HepG2 (cell line): Measurements from ENCODE around the gene TSC22D2. TPM values are rescaled to one million over a fixed set of nuclear protein-coding genes. Genes with fewer than 3 reads are reported as not detected.

Experiments used
- ELF1 ChIP-seq: sonication (generic); formaldehyde crosslinking; IDR thresholded peaks from 2 replicates; pipeline ENCODE4 v1.4.0; 2020; ENCODE audit warnings: missing genetic modification reagents
- FOXO1 ChIP-seq: sonication (generic); formaldehyde crosslinking; IDR thresholded peaks from 2 replicates; pipeline ENCODE4 v1.4.0; 2020; ENCODE audit warnings: missing genetic modification reagents
- HOXA5 ChIP-seq: sonication (generic); formaldehyde crosslinking; IDR thresholded peaks from 2 replicates; pipeline ENCODE4 v1.4.0; 2020; ENCODE audit warnings: missing genetic modification reagents
- NFE2 ChIP-seq: sonication (generic); formaldehyde crosslinking; IDR thresholded peaks from 2 replicates; pipeline ENCODE4 v1.4.0; 2020; ENCODE audit warnings: missing genetic modification reagents
- NONO ChIP-seq, 2 experiments: fragments of 450-650 bp in 1 of 2; sonication (generic) in 1 of 2; formaldehyde crosslinking in 1 of 2; IDR thresholded peaks in 1 of 2; conservative IDR thresholded peaks in 1 of 2; 2 replicates each; pipeline versions ENCODE4 v1.6.1 to v1.8.0; 2017 to 2022; ENCODE audit warnings: mild to moderate bottlenecking in 1 of 2, missing genetic modification reagents in 1 of 2, moderate library complexity in 1 of 2
- RBM22 ChIP-seq: fragments of 200-400 bp; formaldehyde crosslinking; optimal IDR thresholded peaks from 2 replicates; pipeline ENCODE3; 2017; ENCODE audit warnings: mild to moderate bottlenecking, low read length, moderate library complexity
- RBM39 ChIP-seq: fragments of 200-400 bp; formaldehyde crosslinking; IDR thresholded peaks from one replicate; pipeline ENCODE4 v1.6.1; 2018; ENCODE audit warnings: antibody characterized with exemption, mild to moderate bottlenecking, low read depth, low read length; ENCODE audit not compliant: poor library complexity, severe bottlenecking
- RFX3 ChIP-seq: IDR thresholded peaks from 2 replicates; pipeline ENCODE4 v1.6.1; 2016; ENCODE audit warnings: missing biosample characterization, missing genetic modification reagents
- ZBTB2 ChIP-seq: sonication (generic); formaldehyde crosslinking; IDR thresholded peaks from 2 replicates; pipeline ENCODE4 v1.8.0; 2022; ENCODE audit warnings: low read depth, missing genetic modification reagents
- ZNF101 ChIP-seq: sonication (generic); formaldehyde crosslinking; IDR thresholded peaks from 2 replicates; pipeline ENCODE4 v1.4.0; 2020; ENCODE audit warnings: mild to moderate bottlenecking, low read depth, missing genetic modification reagents, borderline replicate concordance
- ZNF446 ChIP-seq: sonication (generic); formaldehyde crosslinking; IDR thresholded peaks from 2 replicates; pipeline ENCODE4 v1.5.0; 2020; ENCODE audit warnings: mild to moderate bottlenecking, missing genetic modification reagents
- ZNF550 ChIP-seq: sonication (generic); formaldehyde crosslinking; IDR thresholded peaks from 2 replicates; pipeline ENCODE4 v1.4.0; 2020; ENCODE audit warnings: mild to moderate bottlenecking, missing genetic modification reagents, borderline replicate concordance
- ZNF563 ChIP-seq: sonication (generic); formaldehyde crosslinking; IDR thresholded peaks from 2 replicates; pipeline ENCODE4 v1.8.0; 2022; ENCODE audit warnings: mild to moderate bottlenecking, moderate library complexity, missing genetic modification reagents
- ZNF800 ChIP-seq: sonication (generic); formaldehyde crosslinking; IDR thresholded peaks from 2 replicates; pipeline ENCODE4 v1.4.0; 2020; ENCODE audit warnings: missing genetic modification reagents
- polyA plus RNA-seq, 8 experiments: library from polyadenylated mRNA; depleted of rRNA in 3 of 8; stranded (reverse) in 7 of 8; unstranded in 1 of 8; fragments of >200 nt; fragmentation: Illumina TruSeq in 4 of 8; extraction: Trizol in 4 of 8; gene quantifications; 2 replicates each; pipeline versions ENCODE4 v1.2.1 to v1.2.3, GENCODE V29; 2011 to 2016; ENCODE audit warnings: low read depth in 4 of 8, missing spikeins in 1 of 8, mixed read lengths in 1 of 8; ENCODE audit not compliant: insufficient read depth in 1 of 8
- total RNA-seq, 5 experiments: library from RNA; depleted of rRNA; stranded (reverse); fragments of >200 nt; fragmentation: Illumina TruSeq; extraction: Trizol; gene quantifications; 2 replicates each; pipeline ENCODE4 v1.2.3, GENCODE V29; 2016; ENCODE audit warnings: low read depth in 1 of 5
- TF ChIP-seq, protein P1 (sequence below), 2 experiments: sonication (generic) in 1 of 2; formaldehyde crosslinking in 1 of 2; IDR thresholded peaks; 2 replicates each; pipeline versions ENCODE4 v1.6.1 to v1.9.0; 2014 to 2022; ENCODE audit warnings: antibody characterized with exemption in 1 of 2, borderline replicate concordance in 1 of 2, inconsistent platforms in 1 of 2, low read depth in 1 of 2, missing genetic modification reagents in 1 of 2
- TF ChIP-seq, protein P2 (sequence below): sonication (generic); formaldehyde crosslinking; IDR thresholded peaks from 2 replicates; pipeline ENCODE4 v1.8.0; 2022; ENCODE audit warnings: mild to moderate bottlenecking, missing genetic modification reagents, borderline replicate concordance

The TSC22D2 gene
- total and polyA plus RNA-seq, 2 of the 13 experiments (the other 11 are each of a cell fraction or from before 2014, with no cell fraction given), result 4.6 to 8.2 TPM

DNA sequence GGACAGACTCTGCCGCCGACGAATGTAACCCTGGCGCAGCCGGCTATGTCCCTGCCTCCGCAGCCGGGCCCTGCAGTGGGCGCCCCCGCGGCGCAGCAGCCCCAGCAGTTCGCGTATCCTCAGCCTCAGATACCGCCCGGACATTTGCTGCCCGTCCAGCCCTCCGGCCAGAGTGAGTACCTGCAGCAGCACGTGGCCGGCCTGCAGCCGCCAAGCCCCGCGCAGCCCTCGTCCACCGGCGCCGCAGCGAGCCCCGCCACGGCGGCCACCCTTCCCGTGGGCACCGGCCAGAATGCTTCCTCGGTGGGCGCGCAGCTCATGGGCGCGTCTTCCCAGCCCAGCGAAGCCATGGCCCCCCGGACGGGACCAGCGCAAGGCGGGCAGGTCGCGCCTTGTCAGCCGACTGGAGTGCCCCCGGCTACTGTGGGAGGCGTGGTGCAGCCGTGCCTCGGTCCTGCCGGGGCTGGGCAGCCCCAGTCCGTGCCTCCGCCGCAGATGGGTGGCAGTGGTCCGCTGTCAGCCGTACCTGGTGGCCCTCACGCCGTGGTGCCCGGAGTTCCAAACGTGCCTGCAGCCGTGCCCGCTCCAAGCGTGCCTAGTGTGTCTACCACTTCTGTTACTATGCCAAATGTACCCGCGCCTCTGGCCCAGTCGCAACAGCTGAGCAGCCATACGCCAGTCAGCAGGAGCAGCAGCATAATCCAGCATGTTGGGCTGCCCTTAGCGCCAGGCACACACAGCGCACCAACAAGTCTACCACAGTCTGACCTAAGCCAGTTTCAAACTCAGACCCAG lies 2.4 kb downstream of the TSC22D2 start (continued):
- TF ChIP-seq, protein P1, sequence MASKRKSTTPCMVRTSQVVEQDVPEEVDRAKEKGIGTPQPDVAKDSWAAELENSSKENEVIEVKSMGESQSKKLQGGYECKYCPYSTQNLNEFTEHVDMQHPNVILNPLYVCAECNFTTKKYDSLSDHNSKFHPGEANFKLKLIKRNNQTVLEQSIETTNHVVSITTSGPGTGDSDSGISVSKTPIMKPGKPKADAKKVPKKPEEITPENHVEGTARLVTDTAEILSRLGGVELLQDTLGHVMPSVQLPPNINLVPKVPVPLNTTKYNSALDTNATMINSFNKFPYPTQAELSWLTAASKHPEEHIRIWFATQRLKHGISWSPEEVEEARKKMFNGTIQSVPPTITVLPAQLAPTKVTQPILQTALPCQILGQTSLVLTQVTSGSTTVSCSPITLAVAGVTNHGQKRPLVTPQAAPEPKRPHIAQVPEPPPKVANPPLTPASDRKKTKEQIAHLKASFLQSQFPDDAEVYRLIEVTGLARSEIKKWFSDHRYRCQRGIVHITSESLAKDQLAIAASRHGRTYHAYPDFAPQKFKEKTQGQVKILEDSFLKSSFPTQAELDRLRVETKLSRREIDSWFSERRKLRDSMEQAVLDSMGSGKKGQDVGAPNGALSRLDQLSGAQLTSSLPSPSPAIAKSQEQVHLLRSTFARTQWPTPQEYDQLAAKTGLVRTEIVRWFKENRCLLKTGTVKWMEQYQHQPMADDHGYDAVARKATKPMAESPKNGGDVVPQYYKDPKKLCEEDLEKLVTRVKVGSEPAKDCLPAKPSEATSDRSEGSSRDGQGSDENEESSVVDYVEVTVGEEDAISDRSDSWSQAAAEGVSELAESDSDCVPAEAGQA (IDR thresholded peaks at IDR 0.05; ENCODE audit: low read depth), result no peak
- TF ChIP-seq, protein P1 (CRISPR knock-in tag; IDR thresholded peaks at IDR 0.05; ENCODE audit: borderline replicate concordance), result no peak
- no peak for TF ChIP-seq RBM22
- TF ChIP-seq NONO (IDR thresholded peaks at IDR 0.05), result no peak
- peak; percentile 79 for TF ChIP-seq NONO (CRISPR knock-in tag; conservative IDR thresholded peaks at IDR 0.05)
- 0 out of 2 replicates have a peak, but pooled peaks have one; percentile 4 for TF ChIP-seq HOXA5 (CRISPR knock-in tag)
- 0 out of 2 replicates have a peak, but pooled peaks have one; percentile 75 for TF ChIP-seq ZNF446 (CRISPR knock-in tag)
- no peak for TF ChIP-seq RBM39
- no peak for TF ChIP-seq RFX3
- TF ChIP-seq FOXO1 (CRISPR knock-in tag), result 0 out of 2 replicates have a peak, but pooled peaks have one; percentile 4
- no peak for TF ChIP-seq ELF1
- no peak for TF ChIP-seq ZNF550
- TF ChIP-seq, protein P2, sequence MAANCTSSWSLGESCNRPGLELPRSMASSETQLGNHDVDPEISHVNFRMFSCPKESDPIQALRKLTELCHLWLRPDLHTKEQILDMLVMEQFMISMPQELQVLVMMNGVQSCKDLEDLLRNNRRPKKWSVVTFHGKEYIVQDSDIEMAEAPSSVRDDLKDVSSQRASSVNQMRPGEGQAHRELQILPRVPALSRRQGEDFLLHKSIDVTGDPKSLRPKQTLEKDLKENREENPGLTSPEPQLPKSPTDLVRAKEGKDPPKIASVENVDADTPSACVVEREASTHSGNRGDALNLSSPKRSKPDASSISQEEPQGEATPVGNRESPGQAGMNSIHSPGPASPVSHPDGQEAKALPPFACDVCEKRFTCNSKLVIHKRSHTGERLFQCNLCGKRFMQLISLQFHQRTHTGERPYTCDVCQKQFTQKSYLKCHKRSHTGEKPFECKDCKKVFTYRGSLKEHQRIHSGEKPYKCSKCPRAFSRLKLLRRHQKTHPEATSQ (CRISPR knock-in tag), result 0 out of 2 replicates have a peak, but pooled peaks have one; percentile 15
- no peak for TF ChIP-seq NFE2 (CRISPR knock-in tag)
- TF ChIP-seq ZBTB2 (CRISPR knock-in tag), result 0 out of 2 replicates have a peak, but pooled peaks have one; percentile 21
- peak; percentile 69; the same call in 1 of the 2 replicates for TF ChIP-seq ZNF563
- TF ChIP-seq ZNF800 (CRISPR knock-in tag), result peak; percentile 65; the same call in 1 of the 2 replicates
- no peak for TF ChIP-seq ZNF101 (CRISPR knock-in tag)
